C4-2B (cell line): ENCODE measurements around the gene PRKAR2B.

Source experiments
- ZFX ChIP-seq: fragments of 450-650 bp; IDR thresholded peaks from 2 replicates; pipeline ENCODE4 v1.6.1; 2017
- TF ChIP-seq, protein P1 (sequence below): fragments of 450-650 bp; conservative IDR thresholded peaks from 2 replicates; pipeline ENCODE4 v1.5.1; 2017; ENCODE audit warnings: mild to moderate bottlenecking

DNA sequence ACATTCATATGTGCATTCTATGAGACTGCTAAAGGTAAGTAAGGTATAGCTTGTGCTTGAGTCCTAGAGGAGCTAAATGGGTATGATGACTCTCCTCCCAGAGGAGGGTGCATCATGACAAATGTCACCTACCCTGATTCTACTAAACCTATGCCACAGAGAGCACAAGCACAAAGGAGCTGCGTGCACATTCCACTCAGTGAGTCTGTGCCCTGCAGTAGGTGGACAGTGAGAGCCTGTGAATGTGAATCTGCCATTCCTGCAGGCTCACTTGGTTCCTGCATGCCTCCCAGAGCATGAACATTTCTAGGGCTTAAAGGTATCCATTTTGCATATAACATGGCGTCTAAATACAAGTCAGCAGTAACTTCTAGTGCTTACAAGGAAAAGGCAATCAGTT is 46.8 kb downstream of the PRKAR2B start:
- TF ChIP-seq, protein P1, sequence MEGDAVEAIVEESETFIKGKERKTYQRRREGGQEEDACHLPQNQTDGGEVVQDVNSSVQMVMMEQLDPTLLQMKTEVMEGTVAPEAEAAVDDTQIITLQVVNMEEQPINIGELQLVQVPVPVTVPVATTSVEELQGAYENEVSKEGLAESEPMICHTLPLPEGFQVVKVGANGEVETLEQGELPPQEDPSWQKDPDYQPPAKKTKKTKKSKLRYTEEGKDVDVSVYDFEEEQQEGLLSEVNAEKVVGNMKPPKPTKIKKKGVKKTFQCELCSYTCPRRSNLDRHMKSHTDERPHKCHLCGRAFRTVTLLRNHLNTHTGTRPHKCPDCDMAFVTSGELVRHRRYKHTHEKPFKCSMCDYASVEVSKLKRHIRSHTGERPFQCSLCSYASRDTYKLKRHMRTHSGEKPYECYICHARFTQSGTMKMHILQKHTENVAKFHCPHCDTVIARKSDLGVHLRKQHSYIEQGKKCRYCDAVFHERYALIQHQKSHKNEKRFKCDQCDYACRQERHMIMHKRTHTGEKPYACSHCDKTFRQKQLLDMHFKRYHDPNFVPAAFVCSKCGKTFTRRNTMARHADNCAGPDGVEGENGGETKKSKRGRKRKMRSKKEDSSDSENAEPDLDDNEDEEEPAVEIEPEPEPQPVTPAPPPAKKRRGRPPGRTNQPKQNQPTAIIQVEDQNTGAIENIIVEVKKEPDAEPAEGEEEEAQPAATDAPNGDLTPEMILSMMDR: no peak
- TF ChIP-seq ZFX: no peak
